DOHH2 (cell line): ENCODE measurements around the gene KBTBD4.

ENCODE experiments used
- EZH2phosphoT487 ChIP-seq: fragments of 200-600 bp; sonication (generic); IDR thresholded peaks from 2 replicates; pipeline ENCODE4 v1.6.1; 2017; ENCODE audit warnings: borderline replicate concordance, mild to moderate bottlenecking, antibody characterized with exemption, low read length, moderate library complexity, mixed read lengths
- TF ChIP-seq, protein P1 (sequence below): fragments of 200-600 bp; sonication (generic); IDR thresholded peaks from one replicate; pipeline ENCODE4 v1.5.1; 2014; ENCODE audit warnings: antibody characterized with exemption, mild to moderate bottlenecking, low read depth, low read length; ENCODE audit not compliant: poor library complexity, severe bottlenecking

DNA sequence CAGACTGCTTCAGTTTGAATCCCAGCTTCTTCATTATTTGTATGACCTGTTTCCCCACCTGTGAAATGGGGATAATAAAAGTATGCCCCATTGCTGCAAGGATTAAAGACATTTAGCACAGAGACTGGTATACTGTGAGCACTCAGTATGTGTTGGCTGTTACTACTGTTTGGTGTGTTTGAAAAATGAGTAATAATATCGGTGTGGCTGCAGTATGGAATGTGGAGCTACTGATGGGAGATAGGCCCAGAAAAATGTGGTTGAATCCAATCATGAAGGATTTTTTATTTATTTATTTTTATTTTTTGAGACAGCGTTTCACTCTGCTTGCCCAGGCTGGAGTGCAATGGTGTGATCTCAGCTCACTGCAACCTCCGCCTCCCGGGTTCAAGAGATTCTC lies 24.5 kb upstream of the KBTBD4 start:
- TF ChIP-seq, protein P1, sequence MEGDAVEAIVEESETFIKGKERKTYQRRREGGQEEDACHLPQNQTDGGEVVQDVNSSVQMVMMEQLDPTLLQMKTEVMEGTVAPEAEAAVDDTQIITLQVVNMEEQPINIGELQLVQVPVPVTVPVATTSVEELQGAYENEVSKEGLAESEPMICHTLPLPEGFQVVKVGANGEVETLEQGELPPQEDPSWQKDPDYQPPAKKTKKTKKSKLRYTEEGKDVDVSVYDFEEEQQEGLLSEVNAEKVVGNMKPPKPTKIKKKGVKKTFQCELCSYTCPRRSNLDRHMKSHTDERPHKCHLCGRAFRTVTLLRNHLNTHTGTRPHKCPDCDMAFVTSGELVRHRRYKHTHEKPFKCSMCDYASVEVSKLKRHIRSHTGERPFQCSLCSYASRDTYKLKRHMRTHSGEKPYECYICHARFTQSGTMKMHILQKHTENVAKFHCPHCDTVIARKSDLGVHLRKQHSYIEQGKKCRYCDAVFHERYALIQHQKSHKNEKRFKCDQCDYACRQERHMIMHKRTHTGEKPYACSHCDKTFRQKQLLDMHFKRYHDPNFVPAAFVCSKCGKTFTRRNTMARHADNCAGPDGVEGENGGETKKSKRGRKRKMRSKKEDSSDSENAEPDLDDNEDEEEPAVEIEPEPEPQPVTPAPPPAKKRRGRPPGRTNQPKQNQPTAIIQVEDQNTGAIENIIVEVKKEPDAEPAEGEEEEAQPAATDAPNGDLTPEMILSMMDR: no peak
- TF ChIP-seq EZH2phosphoT487: no peak
